Inflammatory macrophage (primary cell): ENCODE results near the gene DIP2B.

Source experiments
- DNase-seq, 2 donors: peaks; one replicate each; pipeline ENCODE4 v3.0.0-alpha.2; 2020 to 2022

DIP2B gene

GRCh38 chr12:50579757-50580267 is 75.0 kb downstream of the DIP2B start:
- DNase-seq: no peak

- DNase-seq: no peak
Observed at GRCh38 chr12:50580436-50580835, 75.7 kb downstream of the DIP2B start.

- DNase-seq: no peak
Observed at GRCh38 chr12:50581226-50582184, 76.7 kb downstream of the DIP2B start.

GRCh38 chr12:50584135-50584534 is 79.3 kb downstream of the DIP2B start:
- DNase-seq: no peak

- DNase-seq: no peak
Observed at GRCh38 chr12:50589650-50590435, 85.1 kb downstream of the DIP2B start.

GRCh38 chr12:50590869-50591268 is 86.1 kb downstream of the DIP2B start:
- DNase-seq: no peak

- no peak for DNase-seq
Observed at GRCh38 chr12:50595667-50596066, 90.9 kb downstream of the DIP2B start.

GRCh38 chr12:50597200-50598195 is 92.7 kb downstream of the DIP2B start:
- peak; percentile 34 to 58 for DNase-seq

- peak; percentile 26 to 42 for DNase-seq
Observed at GRCh38 chr12:50598321-50598862, 93.6 kb downstream of the DIP2B start.

GRCh38 chr12:50599366-50600095 is 94.7 kb downstream of the DIP2B start:
- DNase-seq: peak; percentile 23 to 36

- DNase-seq: no peak
Observed at GRCh38 chr12:50600364-50600763, 95.6 kb downstream of the DIP2B start.

GRCh38 chr12:50603817-50604639 is 99.2 kb downstream of the DIP2B start:
- DNase-seq: no peak

GRCh38 chr12:50604640-50604920 is 99.8 kb downstream of the DIP2B start:
- no peak for DNase-seq

GRCh38 chr12:50606675-50607375 is 102.0 kb downstream of the DIP2B start:
- DNase-seq: peak; percentile 47 to 56

GRCh38 chr12:50609292-50609874 is 104.6 kb downstream of the DIP2B start:
- DNase-seq: peak; percentile 19 to 36

- DNase-seq: no peak
Observed at GRCh38 chr12:50610171-50610570, 105.4 kb downstream of the DIP2B start.

- no peak for DNase-seq
Observed at GRCh38 chr12:50611021-50611744, 106.4 kb downstream of the DIP2B start.

- DNase-seq: no peak
Observed at GRCh38 chr12:50612882-50613281, 108.1 kb downstream of the DIP2B start.

GRCh38 chr12:50613463-50613862 is 108.7 kb downstream of the DIP2B start:
- no peak for DNase-seq
